Measurements from ENCODE around the gene HOXD10.
A peak's percentile ranks its signal among the peaks of the same experiment; 100 is the strongest.

HOXD10 gene

DNA sequence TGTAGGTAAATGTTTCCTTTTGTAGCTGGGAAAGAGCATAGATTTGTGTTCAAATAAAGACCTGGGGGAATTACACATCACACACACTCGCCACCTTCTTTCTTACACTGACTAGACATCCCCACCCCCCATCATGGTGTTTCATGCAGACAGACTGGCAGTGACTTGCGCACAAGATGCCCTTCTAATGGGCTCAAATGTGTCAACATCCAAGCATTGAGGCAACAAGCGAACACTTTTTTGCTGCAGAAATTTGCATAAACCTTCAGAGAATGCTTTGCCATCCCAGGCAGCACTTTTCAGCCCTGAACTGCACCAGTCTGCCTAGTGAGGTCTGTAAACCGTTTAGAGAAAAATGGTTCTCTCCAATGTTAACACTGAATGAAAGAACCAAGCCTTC lies 17.5 kb downstream of the HOXD10 start:
- DNase-seq (ENCODE audit: low read depth in 2 of 2), result no peak

DNA sequence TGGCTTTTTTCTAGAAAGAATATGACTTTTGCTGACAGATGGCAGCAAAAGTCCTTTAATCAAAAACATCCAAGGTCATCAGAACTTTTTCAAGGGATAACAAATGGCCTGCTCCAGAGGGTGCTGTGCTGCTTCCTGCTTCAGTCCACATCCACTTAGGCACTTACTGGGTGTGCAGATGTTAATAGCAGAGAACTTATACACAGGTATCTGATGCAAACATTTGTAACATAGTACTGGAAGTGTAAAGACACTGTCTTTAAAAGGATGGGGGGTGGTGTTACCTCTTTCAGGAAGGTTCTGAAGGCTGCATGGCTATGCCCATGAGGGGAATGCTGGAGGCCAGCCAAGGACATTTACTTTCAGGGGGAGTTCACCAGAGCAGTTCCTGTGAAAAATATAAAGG lies 18.5 kb downstream of the HOXD10 start:
- no peak for DNase-seq (ENCODE audit: low read depth in 2 of 2)

DNA sequence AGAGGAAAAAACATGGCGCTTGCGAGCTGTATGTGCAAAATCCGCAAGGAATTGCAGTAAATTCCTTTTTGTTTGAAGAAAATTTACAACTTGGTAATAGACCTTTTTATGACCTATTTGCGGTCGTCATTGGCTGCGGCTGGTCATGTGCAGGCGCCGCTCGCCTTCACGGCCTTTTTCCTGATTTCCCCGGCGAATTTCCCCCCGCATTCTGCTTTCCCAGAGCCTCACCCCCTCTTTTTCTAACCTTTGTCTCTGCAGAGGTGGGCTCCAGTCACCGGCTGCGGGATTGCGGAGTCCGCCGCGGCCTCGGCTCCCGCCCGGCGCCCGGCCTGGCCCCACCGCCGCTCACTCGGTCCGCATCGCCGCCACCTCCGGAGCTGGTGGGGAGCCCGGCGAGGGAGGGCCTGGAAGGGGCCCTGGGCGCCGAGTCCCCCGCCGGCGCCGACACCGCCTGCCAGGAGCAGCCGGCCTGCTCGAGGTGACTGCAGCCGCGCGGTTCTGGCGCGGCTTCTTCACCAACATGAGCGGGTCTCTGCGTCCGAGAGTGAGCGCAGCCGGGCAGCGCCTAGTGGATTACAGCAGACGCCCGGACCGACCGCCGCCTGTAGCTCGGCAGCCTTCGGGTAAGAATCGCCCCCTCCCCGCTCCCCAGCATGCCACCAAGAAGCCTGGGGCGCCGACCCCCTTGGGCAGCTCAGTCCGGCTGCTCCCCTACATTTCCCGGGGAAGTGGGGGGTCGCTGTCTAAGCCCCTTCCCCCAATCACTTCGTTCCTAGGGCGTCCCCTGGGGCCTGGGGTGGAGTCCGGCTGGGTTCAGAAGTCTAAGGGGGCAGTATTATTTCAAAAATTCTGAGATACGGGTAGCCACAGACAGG lies 20.0 kb downstream of the HOXD10 start:
- no peak for DNase-seq (ENCODE audit: low read depth in 2 of 2)

DNA sequence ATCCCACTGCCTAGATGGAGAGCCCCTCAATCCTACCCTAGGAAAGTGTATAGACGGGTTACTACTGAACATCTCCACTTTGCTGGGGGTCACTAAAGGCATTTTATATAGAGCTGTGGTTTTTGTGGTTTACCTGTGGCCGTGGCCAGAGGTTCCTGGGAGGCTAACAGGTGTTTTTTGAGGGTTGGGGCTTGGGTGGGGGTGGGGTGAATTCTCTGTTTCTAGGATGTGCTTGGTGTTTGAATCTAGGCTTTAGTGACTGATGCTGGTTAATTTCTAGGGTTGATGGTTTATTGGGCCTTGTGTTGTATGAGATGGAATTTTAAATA lies 20.6 kb downstream of the HOXD10 start:
- DNase-seq (ENCODE audit: low read depth in 2 of 2), result no peak

DNA sequence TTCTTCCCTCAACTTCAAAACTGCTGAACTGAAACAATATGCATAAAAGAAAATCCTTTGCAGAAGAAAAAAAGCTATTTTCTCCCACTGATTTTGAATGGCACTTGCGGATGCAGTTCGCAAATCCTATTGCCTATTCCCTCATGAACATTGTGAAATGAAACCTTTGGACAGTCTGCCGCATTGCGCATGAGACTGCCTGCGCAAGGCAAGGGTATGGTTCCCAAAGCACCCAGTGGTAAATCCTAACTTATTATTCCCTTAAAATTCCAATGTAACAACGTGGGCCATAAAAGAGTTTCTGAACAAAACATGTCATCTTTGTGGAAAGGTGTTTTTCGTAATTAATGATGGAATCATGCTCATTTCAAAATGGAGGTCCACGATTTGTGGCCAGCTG lies 21.3 kb downstream of the HOXD10 start:
- DNase-seq (ENCODE audit: low read depth in 2 of 2), result no peak

DNA sequence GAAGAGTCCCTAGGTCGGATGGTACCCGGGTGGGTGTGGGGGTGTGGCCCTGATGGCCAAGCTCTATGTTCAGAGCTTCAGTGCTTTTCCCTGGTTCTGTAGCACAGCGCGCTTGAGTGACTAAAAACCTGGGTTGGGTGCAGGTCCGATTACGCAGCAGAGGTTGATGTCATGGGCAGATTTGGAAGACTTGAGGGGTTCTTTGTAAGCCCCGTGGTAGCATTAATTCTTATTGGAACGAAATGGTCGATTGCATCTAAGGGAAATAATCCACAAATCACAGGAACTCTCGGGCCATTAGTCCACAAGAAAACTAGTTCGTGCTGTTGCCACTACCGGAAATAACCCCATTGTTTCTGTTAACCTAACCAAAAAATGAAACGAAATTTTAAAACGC lies 21.9 kb downstream of the HOXD10 start:
- DNase-seq (ENCODE audit: low read depth in 2 of 2), result no peak

DNA sequence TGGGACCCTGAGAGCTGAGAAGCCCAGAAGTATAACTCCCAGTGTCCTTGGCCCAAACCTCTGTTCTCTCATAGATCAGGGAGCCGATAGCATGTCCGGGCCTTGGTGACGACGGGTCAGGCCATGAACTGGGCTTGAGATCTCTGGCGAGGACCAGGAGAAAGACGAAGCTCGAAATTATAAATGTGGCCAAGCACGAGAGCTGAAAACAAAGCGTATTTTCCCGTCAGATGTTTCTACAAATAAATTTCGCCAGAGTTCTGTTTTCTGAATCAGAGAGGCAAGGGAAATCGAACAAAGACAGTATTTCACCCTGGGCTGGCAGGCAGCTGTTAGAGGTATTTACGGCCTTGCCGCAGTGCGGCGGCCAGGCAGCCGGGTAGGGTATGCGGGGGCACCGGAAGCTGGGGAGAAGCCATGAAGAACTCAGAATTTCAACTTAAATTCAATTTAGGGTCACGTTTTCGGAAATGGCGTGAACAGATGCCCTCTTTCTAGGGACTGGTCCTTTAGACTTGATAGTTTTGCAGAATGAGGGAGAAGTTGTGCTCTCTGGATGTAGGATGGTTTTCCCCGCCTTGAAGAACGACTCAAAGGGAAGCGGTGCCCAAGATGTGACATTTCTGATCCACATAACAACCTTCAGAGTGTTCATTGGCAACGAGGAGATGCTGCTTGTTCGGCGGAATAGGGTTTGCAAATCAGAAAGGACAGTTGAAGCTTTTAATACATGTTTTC lies 22.5 kb downstream of the HOXD10 start:
- DNase-seq (ENCODE audit: low read depth in 2 of 2), result no peak

DNA sequence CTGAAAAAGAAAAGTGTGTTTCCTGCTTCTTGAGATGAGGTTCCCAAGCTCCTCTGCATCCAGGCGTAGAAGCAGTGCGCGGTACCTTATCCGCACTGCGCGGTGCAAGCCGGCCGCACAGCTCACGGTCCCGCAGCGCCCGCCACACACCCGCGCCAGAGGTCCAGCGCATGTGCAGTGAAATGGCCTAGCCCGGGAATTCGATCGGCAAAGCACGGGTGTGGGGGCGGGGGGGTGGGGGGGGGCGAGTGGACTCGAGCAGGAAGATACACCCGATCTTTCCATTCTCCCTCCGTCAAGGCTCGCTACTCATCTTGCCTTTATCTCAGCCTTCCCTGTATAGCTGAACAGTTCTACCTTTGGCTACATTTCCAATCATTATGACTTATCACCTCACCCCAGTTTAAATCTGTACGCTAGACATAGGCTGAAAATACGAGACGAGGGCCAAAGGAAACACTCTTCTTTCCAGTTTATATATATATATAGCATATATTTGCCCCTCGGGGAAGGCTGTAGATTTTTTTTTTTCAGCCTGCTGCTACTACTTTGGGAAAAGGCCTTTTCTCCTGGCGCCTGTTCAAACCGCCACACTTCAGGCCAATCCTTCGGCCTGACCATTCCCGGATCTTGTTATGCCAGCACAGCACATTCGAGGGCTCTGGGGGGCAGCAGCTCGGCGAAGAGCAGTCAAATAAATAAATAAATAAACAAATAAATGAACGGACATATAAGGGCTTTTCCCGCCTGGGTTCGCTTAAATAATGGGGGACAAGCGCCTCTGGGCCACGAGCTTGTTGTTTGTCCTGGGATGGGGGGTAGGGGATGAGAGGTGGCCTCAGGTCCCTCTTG lies 23.3 kb downstream of the HOXD10 start:
- DNase-seq (ENCODE audit: low read depth in 2 of 2), result no peak

DNA sequence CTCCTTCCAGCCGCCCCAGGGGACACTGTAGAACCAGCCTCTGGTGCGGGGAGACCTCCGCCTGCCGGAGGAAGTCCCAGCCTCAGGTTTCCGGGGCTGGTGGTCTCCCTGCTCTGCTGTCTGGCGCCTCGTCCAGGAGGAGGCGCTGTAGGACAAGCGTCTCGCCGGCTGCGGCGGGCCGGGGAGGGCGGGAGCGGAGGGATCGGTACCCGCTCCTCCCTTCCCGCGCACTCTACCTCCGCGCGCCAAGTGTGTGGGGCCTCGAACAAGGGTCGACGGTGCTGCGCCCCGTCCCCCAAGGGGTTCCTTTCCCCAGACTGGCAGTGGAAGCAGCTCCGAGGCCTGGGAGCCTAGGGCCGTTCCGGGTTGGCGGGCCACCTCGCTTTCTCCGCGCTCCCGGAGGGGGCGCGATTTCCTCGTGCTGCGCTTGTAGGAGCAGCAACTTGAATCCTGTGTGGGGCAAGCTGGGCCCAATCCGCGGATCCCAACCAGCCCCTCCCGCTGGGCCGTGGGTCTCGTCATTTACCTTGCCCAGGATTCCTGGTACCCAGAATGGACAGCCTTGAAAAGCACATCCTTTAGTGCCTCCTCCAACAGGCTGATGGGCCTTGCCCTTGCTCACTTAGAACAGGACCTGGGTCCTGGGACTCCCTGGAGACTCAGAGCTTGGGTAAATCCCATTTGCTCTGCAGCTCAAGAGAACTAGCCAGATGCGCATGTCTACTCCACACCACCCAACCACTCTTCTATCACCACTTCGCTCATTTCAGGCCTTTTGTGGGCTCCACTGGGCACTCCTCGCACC lies 24.1 kb downstream of the HOXD10 start:
- peak; percentile 28 to 54 for DNase-seq (ENCODE audit: low read depth in 2 of 2)

DNA sequence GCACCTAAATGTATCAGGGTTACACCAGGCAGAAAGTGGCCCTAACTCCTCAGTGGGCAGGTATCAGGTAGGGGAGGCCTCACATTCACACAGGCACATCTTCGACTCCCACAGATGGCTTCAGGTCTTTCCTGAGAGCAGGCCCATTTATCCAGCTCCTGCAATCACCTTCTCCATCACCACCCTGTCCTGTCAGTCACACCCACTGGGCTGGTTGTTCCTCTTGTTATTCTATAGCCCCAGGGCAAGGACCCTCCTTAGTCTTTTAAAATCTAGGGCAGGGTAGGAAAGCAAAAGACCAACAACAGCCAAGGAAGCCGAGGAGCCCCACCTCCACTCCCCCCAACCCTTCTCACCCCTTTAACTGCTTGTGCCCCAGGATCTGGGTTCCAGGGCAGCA lies 25.7 kb downstream of the HOXD10 start:
- no peak for DNase-seq (ENCODE audit: low read depth in 2 of 2)

DNA sequence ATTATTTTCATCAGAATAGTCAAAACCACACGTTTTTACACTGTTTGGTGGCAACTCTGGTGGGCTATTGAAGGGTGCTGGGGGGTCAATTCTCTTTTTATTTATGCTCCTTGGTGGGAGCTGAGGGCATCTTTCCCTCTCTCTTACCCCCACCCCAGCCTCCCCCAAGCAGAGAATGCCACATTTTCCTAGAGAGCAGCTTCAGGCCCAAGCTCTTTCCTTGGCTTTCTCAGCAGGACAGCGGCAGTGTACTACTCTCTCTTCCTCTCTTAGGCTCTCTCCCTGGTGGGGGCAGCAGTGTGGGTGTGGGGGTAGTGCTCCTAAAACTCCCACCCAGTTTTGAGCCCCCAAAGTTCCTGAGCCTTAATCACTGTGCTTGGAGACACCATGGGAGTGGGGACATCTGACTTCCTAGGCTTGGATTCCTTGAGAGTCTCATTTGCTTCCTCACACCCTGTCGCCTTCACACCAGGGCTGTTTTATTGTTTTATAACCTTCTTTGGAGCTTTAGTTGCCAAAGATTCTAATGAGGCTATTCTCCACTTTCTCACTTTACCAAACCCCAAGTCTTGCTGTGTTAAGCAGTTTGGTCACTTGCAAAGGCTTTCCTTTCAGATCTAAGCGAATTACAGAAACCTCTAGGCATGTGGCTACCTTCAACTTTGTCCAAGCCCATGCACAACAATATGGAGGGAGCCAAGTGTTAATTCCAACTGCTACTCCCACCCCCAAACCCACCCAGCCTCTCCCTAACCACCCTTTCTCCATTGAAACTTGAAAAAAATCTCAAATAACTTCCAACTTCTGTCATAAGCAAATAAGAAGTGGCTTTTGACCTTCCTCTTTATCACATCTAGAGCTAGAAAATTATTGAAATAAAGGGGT lies 28.7 kb downstream of the HOXD10 start:
- no peak for DNase-seq (ENCODE audit: low read depth in 2 of 2)

DNA sequence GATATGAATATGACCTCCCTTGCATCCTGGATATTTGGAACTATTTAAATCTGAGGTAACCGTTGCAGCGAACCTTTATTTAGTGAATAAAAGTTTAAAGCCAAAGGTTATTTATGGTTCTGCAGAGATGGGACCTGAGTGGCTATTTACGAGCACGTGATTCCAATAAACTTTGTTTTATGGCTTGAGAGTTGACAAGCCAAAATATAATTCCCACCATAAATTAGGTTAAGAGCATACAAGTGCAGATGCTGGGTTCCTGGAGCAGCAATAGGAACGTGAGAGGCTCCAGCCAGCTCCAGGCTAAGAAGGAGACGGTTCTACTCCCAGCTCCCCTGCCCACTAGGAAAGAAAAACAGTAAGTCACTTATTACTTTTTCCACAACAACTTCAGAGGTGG lies 29.5 kb downstream of the HOXD10 start:
- DNase-seq (ENCODE audit: low read depth in 2 of 2), result no peak

DNA sequence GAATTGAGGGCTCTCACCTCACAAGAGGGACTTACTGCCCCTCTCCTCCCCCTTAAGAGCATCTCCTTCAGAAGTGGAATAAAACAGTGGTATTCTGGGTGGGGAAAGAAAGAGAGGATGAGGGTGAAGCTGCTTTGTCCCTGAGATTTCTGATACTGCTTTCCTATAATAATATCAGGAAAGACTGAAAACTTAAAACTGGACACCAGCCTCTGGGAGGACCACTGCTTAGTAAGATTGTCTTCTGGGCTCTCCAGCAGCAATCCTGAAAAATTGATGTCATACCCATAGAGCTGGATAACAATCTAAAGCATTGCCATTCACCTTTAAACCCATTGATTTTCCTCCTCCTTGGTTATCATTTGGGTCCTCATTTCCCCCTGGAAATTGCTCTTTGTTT lies 30.1 kb downstream of the HOXD10 start:
- no peak for DNase-seq (ENCODE audit: low read depth in 2 of 2)

DNA sequence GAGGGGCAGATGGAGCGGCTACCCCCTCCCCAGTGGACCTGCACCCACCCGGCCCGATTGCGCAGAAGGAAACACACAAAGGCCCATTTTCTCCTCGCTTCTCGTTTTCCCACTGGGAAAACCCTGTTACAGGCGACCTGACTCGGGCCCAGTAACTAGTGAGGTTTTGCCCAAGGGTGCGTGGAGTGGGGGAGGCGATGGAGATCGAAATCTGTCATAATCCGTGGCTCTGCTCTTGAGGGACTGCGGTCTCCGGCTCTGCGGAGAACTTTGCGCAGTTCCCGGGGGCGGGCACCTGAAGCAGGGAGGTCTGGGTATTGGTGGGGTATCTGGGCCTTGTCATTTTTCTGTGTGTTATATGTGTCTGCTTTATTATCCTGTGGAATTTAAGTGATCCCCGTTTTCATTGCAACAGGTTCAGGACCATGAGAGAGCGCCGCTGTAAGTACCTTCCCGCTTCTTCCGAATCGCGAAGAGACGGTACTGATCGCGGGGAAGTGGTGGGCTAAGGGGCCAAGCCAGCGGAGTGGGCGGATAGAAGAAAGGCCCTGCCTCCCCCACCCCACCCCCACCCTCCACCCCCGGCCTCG lies 30.7 kb downstream of the HOXD10 start:
- no peak for DNase-seq (ENCODE audit: low read depth in 2 of 2)

DNA sequence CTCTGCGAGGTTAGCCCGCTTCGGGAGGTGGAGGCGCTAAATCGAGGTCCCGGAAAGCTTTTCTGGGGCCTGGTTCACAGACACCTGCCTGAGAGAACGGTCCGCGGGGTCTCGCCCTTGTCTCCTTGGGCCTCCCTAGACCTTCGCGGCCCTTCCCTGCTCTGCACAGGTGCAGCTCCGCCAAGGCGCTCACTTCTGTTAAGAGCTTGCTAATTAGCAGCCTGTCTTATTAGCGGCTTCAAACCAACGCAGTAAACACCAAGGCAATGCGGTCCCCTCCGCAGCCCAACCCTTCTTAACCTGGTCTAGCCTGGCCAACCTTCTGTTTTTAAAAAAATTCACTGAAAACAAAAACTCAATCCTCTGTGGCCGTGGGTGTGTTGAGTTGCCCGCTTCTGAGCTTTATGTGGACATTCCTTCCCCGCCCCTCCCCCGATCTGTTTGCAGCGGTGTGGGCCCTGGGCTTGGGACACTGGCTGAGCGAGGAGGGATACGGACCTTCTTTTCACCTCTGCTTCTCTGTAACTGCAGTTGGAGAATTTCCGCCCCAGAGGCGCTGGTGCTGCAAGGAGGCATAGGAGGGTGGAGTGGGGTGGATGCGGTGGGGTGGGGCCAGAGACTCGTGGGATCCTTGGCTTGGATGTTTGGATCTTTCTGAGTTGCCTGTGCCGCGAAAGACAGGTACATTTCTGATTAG lies 31.4 kb downstream of the HOXD10 start:
- DNase-seq (ENCODE audit: low read depth in 2 of 2), result no peak

DNA sequence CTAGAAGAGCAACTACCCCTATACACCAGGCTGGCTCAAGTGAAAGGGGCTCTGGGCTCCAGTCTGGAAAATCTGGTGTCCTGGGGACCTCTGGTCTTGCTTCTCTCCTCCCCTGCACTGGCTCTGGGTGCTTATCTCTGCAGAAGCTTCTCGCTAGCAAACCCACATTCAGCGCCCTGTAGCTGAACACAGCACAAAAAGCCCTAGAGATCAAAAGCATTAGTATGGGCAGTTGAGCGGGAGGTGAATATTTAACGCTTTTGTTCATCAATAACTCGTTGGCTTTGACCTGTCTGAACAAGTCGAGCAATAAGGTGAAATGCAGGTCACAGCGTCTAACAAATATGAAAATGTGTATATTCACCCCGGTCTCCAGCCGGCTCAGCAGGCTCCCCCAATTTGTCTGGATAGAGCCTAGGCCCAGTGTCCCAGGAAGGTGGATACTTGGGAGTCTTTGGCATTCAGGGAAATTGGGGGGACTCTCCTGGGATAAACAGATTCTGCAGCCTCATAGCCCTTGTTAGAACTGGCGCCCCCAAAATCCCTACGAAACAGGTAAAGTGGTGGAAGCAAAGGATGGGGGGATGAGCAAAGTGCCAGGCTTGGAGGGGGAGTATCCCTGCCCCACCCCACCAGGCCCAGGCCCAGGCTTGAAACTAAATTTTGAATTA lies 32.3 kb downstream of the HOXD10 start:
- DNase-seq (ENCODE audit: low read depth in 2 of 2), result no peak

DNA sequence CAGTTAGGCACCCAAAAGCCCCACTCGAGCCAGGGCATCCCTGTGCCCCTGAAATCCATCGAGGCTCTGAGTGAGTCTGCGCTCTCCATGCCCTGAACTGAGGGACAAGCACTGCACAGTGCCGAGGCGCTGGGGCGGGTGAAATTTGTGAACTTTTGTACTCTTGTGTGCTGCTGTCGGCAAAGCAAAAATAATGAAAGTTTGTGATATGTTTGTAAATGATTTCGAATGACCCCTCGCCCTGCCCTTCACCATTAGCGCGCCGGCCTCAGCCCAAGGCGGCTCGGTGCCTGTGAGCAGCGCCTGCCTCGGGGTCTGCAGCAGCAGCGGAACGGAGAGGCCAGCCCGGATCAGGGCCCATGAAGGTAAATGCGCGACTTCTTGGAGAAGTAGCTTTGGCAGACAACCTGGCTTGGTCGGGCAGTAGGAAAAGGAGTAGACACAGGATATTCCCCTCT lies 32.9 kb downstream of the HOXD10 start:
- DNase-seq (ENCODE audit: low read depth in 2 of 2), result no peak

DNA sequence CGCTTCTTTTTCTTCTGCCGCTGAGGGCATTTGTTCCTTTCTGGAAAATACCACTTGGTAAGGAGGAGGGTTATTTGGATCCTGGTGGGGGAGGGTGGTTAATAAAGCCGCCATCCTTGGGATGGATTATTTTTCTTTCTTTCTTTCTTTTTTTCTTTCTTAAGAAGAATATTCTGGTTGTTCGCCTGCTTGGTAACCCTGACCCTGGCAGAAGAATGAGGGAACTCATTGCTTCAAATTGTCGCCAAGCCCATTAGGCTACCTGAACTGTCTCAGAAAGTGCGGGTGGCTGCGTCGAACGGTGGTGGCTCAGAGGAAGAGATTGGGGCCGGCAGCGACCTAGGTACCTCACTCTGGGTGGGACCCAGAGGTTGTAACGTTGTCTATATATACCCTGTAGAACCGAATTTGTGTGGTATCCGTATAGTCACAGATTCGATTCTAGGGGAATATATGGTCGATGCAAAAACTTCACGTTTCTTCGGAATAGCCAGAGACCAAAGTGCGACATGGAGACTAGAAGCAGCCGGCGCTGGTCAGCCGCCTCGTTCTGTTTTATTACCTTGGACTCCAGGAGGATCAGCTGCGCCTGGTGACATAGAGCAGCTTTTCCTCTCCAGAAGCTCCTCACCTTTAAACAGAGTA lies 33.5 kb downstream of the HOXD10 start:
- no peak for DNase-seq (ENCODE audit: low read depth in 2 of 2)

Measured in stimulated activated CD8-positive, alpha-beta memory T cell treated with anti-CD3 and anti-CD28 coated beads, Interleukin-7, amount 100 ng/mL, for 4 hours (primary cell).